ENCODE data around the gene ROPN1B.
"Not testable (repeated sequence)": the region's sequence is repeated elsewhere in the genome, so short reads cannot be mapped to it uniquely, and the experiment has no call there.

Gene ROPN1B

GRCh38 chr3:125928771-125929545 lies 40.0 kb upstream of the ROPN1B start:
- TF ChIP-seq CTCF (IDR thresholded peaks at IDR 0.05; ENCODE audit: low read depth, low read length) = peak; percentile 36
- not testable (repeated sequence) for H4K20me1 ChIP-seq (ENCODE audit: insufficient read depth, low read length)

GRCh38 chr3:125929765-125930164 lies 39.2 kb upstream of the ROPN1B start:
- H3K4me3 ChIP-seq (ENCODE audit: low read length); H2AFZ ChIP-seq (ENCODE audit: low read depth, low read length); H3K27me3 ChIP-seq (ENCODE audit: low read depth, low read length); H3K27ac ChIP-seq (ENCODE audit: low read length); H3K9me3 ChIP-seq (ENCODE audit: insufficient read depth, low read length); H3K4me2 ChIP-seq (ENCODE audit: low read length); H3K79me2 ChIP-seq (ENCODE audit: low read length); H3K36me3 ChIP-seq (replicated peaks; ENCODE audit: low read depth, low read length); H3K9ac ChIP-seq (ENCODE audit: low read length); H3K4me1 ChIP-seq (ENCODE audit: low read length); H4K20me1 ChIP-seq (ENCODE audit: insufficient read depth, low read length): not testable (repeated sequence)

More at GRCh38 chr3:125928771-125929545, 40.0 kb upstream of the ROPN1B start:
- H2AFZ ChIP-seq (ENCODE audit: low read depth, low read length); H3K36me3 ChIP-seq (replicated peaks; ENCODE audit: low read depth, low read length); H3K9me3 ChIP-seq (ENCODE audit: insufficient read depth, low read length); H3K27me3 ChIP-seq (ENCODE audit: low read depth, low read length); H3K79me2 ChIP-seq (ENCODE audit: low read length); H3K27ac ChIP-seq (ENCODE audit: low read length); H3K9ac ChIP-seq (ENCODE audit: low read length); H3K4me3 ChIP-seq (ENCODE audit: low read length); H3K4me2 ChIP-seq (ENCODE audit: low read length); H3K4me1 ChIP-seq (ENCODE audit: low read length): not testable (repeated sequence)

- not testable (repeated sequence) for H3K4me2 ChIP-seq (ENCODE audit: low read length)
Measured at GRCh38 chr3:125931355-125931880, 37.6 kb upstream of the ROPN1B start.

GRCh38 chr3:125933397-125934173 lies 35.4 kb upstream of the ROPN1B start:
- H3K27ac ChIP-seq (ENCODE audit: low read length); H3K27me3 ChIP-seq (ENCODE audit: low read depth, low read length); H3K4me1 ChIP-seq (ENCODE audit: low read length); H2AFZ ChIP-seq (ENCODE audit: low read depth, low read length); H3K36me3 ChIP-seq (replicated peaks; ENCODE audit: low read depth, low read length); H3K4me2 ChIP-seq (ENCODE audit: low read length); H3K4me3 ChIP-seq (ENCODE audit: low read length); H4K20me1 ChIP-seq (ENCODE audit: insufficient read depth, low read length); H3K79me2 ChIP-seq (ENCODE audit: low read length); H3K9me3 ChIP-seq (ENCODE audit: insufficient read depth, low read length); H3K9ac ChIP-seq (ENCODE audit: low read length): not testable (repeated sequence)

More at GRCh38 chr3:125931355-125931880, 37.6 kb upstream of the ROPN1B start:
- H3K36me3 ChIP-seq (replicated peaks; ENCODE audit: low read depth, low read length); H4K20me1 ChIP-seq (ENCODE audit: insufficient read depth, low read length); H3K27ac ChIP-seq (ENCODE audit: low read length); H3K4me3 ChIP-seq (ENCODE audit: low read length); H3K9me3 ChIP-seq (ENCODE audit: insufficient read depth, low read length); H3K79me2 ChIP-seq (ENCODE audit: low read length); H3K4me1 ChIP-seq (ENCODE audit: low read length); H3K27me3 ChIP-seq (ENCODE audit: low read depth, low read length); H2AFZ ChIP-seq (ENCODE audit: low read depth, low read length); H3K9ac ChIP-seq (ENCODE audit: low read length): not testable (repeated sequence)

- not testable (repeated sequence) for H4K20me1 ChIP-seq (ENCODE audit: insufficient read depth, low read length); H3K27me3 ChIP-seq (ENCODE audit: low read depth, low read length); H3K4me3 ChIP-seq (ENCODE audit: low read length); H3K79me2 ChIP-seq (ENCODE audit: low read length); H3K9ac ChIP-seq (ENCODE audit: low read length); H3K36me3 ChIP-seq (replicated peaks; ENCODE audit: low read depth, low read length); H2AFZ ChIP-seq (ENCODE audit: low read depth, low read length); H3K27ac ChIP-seq (ENCODE audit: low read length); H3K4me1 ChIP-seq (ENCODE audit: low read length); H3K4me2 ChIP-seq (ENCODE audit: low read length); H3K9me3 ChIP-seq (ENCODE audit: insufficient read depth, low read length)
Measured at GRCh38 chr3:125935252-125935874, 33.6 kb upstream of the ROPN1B start.

All from OCI-LY3 (cell line).